ENCODE measurements around the gene MINK1.

- no peak for TF ChIP-seq CTCF (IDR thresholded peaks at IDR 0.05)
- TF ChIP-seq EP300 (IDR thresholded peaks at IDR 0.05) = no peak
Observed at GRCh38 chr17:4879601-4880000, 46.5 kb downstream of the MINK1 start.

Measured in ovary (tissue), 3 donors.